ENCODE measurements around the gene LINGO1. TPM values are rescaled to one million over a fixed set of nuclear protein-coding genes. Genes with fewer than 3 reads are reported as not detected.
A peak's percentile ranks its signal among the peaks of the same experiment; 100 is the strongest.

The LINGO1 gene
- total RNA-seq, 4 donors from 2014 or later: 0.13 to 1.1 (median 1.0) TPM; not detected in 1

DNA sequence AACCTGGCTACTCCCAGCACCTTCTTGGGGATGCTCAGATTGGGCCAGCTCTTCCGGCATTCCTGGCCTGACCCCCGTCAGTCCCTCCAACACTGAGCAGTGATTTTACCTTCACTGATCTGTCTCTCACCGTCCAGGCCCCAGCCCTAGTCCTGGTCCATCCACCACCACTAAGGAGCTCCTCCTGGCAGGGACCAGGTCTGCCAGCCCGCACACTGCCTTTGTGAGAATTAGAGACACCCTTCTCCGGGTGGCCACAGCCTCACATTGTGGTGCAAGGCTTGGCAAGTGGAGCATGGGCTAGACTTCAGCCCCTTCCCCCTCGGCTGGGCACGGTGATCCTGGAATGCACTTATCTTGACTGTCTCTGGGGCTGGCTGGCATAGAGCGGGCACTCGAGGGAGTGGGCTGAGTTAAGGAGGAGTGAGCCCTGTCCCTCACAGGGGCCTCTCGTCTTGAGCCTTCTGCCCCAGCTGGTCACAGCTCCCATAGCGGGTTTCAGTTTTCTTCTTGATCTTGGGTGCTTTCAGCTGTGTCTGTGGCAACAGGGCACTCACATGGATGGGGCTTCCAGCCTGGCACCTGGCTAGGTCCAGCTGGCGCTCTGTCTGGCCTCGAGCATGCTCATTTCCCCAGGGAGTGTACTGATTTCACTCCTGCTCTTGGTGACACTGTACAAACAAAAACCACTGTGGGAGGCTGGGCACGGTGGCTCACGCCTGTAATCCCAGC, 53.9 kb downstream of the LINGO1 start:
- H3K9me3 ChIP-seq: no peaks in the 10 kb centered on the region
- no peaks in the 10 kb centered on the region for H3K36me3 ChIP-seq
- H3K27me3 ChIP-seq: no peaks in the 10 kb centered on the region
- no peak overlapping the region for H3K4me3 ChIP-seq (replicated peaks in 1 of 3)
- DNase-seq: peak; percentile 10 to 12
- peaks cover 0 to 7% of the 10 kb centered on the region in 2 donors for H3K4me1 ChIP-seq
- H3K27ac ChIP-seq: no peak overlapping the region
- 62 to 70% methylated on average over 15 of the region's 15 CpGs for WGBS, 2 donors
- no peak for TF ChIP-seq CTCF (IDR thresholded peaks at IDR 0.05)
- TF ChIP-seq POLR2A (IDR thresholded peaks at IDR 0.05): no peak
- intact Hi-C loops (cut with DNase I): no loop called here

GRCh38 chr15:77577366-77577950, 55.3 kb downstream of the LINGO1 start:
- no peaks in the 10 kb centered on the region for H3K9me3 ChIP-seq
- no peak overlapping the region for H3K4me3 ChIP-seq (replicated peaks in 1 of 3)
- peaks cover 0 to 7% of the 10 kb centered on the region in 2 donors for H3K4me1 ChIP-seq
- H3K36me3 ChIP-seq: no peaks in the 10 kb centered on the region
- H3K27me3 ChIP-seq: no peaks in the 10 kb centered on the region
- WGBS, 2 donors: 48 to 51% methylated on average over 4 to 6 of the region's 9 CpGs
- no peak overlapping the region for H3K27ac ChIP-seq
- no peak for DNase-seq
- TF ChIP-seq POLR2A (IDR thresholded peaks at IDR 0.05) (no peak), CTCF (IDR thresholded peaks at IDR 0.05) (no peak)
- intact Hi-C loops (cut with DNase I): no loop called here

- H3K36me3 ChIP-seq: no peaks in the 10 kb centered on the region
- WGBS, 2 donors: 100% methylated on average over 1 of the region's 1 CpG
- no peaks in the 10 kb centered on the region for H3K9me3 ChIP-seq
- no peak overlapping the region for H3K27ac ChIP-seq
- intact Hi-C loops (cut with DNase I): no loop called here
- no peak for DNase-seq
- peaks cover 0 to 1% of the 10 kb centered on the region in 2 donors for H3K4me1 ChIP-seq
- H3K27me3 ChIP-seq: no peaks in the 10 kb centered on the region
- TF ChIP-seq POLR2A (IDR thresholded peaks at IDR 0.05) (no peak), CTCF (IDR thresholded peaks at IDR 0.05) (no peak)
- no peak overlapping the region for H3K4me3 ChIP-seq (replicated peaks in 1 of 3)
These were observed 56.2 kb downstream of the LINGO1 start for GRCh38 chr15:77576538-77576937.

DNA sequence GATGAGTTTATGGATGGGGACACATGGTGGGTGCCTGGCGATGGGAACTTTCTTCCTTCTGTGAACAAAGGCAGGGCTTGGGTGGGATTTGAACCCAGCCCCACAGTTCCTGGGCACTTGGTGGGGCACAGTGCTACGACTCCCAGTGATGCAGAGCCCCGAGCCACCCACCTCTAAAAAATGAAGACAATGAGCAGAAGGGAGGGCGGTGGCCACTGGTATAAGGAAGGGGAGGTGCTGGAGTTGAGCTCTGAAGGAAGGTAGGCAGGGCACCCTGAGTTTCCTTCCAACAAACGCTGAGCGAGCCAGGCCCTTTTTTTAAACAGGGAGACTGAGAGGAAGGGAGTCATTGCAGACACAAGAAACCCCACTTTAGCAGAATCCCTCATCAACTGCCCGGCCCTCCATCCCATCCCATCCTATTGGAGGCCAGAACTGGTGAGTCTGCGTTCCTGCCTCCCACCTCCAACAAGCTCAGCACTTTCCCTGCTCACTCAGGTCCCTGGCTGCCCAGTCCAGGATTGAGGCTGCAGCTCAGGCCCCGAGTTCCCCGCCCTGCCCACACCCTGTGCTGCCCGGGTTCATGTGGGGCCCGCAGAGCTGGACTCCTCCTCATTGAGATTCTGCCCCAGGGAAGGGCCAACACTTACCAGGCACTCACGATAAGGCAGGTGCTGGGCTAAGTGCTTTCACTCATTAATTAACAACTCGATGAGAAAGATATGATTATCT, 57.3 kb downstream of the LINGO1 start:
- H3K9me3 ChIP-seq: no peaks in the 10 kb centered on the region
- WGBS, 2 donors: 75 to 85% methylated on average over 14 of the region's 14 CpGs
- intact Hi-C loops (cut with DNase I): no loop called here
- TF ChIP-seq CTCF (IDR thresholded peaks at IDR 0.05): no peak
- no peak for TF ChIP-seq POLR2A (IDR thresholded peaks at IDR 0.05)
- H3K36me3 ChIP-seq: no peaks in the 10 kb centered on the region
- DNase-seq: no peak
- no peak overlapping the region for H3K4me3 ChIP-seq (replicated peaks in 1 of 3)
- H3K4me1 ChIP-seq: no peaks in the 10 kb centered on the region
- H3K27ac ChIP-seq: no peak overlapping the region
- no peaks in the 10 kb centered on the region for H3K27me3 ChIP-seq

Data from thyroid gland (tissue), 4 donors.